A673 (cell line): ENCODE results near the gene SUSD1.

Experiments used
- EZH2 ChIP-seq: fragments of 200-600 bp; sonication (generic); IDR thresholded peaks from 2 replicates; pipeline ENCODE4 v1.6.1; 2017; ENCODE audit warnings: borderline replicate concordance, low read depth, mild to moderate bottlenecking, mixed read lengths, antibody characterized with exemption, low read length; ENCODE audit not compliant: poor library complexity, severe bottlenecking
- TF ChIP-seq, protein P1 (sequence below): fragments of 300-800, 200-600 bp; sonication (generic); conservative IDR thresholded peaks from 2 replicates; pipeline ENCODE4 v1.5.1; 2017; ENCODE audit warnings: low read depth, mild to moderate bottlenecking, antibody characterized with exemption, low read length, moderate library complexity, mixed read lengths

DNA sequence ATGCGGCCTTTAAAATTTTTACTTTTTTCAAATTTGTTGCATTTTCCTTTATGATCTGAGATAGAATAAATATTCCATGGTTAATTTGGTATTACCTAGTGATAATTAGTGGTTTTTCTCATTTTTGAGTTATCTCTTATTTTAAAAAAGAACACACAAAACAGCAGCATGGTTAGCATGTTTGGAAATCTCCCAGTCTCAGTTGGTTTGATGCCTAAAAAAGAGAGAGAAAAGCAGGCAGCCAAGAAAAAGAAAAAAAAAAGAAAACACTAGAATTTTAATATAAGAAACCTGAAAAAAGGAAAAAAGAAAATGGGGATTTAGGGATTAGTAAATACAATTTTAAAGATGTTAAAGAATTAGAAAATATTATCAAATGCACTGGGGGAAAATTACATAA lies 15.3 kb downstream of the SUSD1 start:
- TF ChIP-seq, protein P1, sequence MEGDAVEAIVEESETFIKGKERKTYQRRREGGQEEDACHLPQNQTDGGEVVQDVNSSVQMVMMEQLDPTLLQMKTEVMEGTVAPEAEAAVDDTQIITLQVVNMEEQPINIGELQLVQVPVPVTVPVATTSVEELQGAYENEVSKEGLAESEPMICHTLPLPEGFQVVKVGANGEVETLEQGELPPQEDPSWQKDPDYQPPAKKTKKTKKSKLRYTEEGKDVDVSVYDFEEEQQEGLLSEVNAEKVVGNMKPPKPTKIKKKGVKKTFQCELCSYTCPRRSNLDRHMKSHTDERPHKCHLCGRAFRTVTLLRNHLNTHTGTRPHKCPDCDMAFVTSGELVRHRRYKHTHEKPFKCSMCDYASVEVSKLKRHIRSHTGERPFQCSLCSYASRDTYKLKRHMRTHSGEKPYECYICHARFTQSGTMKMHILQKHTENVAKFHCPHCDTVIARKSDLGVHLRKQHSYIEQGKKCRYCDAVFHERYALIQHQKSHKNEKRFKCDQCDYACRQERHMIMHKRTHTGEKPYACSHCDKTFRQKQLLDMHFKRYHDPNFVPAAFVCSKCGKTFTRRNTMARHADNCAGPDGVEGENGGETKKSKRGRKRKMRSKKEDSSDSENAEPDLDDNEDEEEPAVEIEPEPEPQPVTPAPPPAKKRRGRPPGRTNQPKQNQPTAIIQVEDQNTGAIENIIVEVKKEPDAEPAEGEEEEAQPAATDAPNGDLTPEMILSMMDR: no peak
- no peak for TF ChIP-seq EZH2
